HEK293 (cell line): Measurements from ENCODE around the gene FOXK2.

Source experiments
- CTCF ChIA-PET: fragments of 350-600 bp; formaldehyde crosslinking; extraction: SDS; loops from one replicate; lab custom pipeline; 2021; ENCODE audit warnings: antibody characterized with exemption; lab: Yijun Ruan, JAX
- POLR2A ChIA-PET: fragments of 300-600 bp; formaldehyde crosslinking; extraction: SDS; loops from one replicate; lab custom pipeline; 2020; ENCODE audit warnings: antibody characterized with exemption, inconsistent platforms; lab: Yijun Ruan, JAX
- H3K27ac ChIP-seq: fragments of 200-500 bp; sonication (Bioruptor generic); 2 replicates; pipeline ENCODE4 v1.5.1; 2014; ENCODE audit warnings: low read depth, low read length, control low read depth, inconsistent platforms; ENCODE audit errors: extremely low read depth
- H3K36me3 ChIP-seq, 2 experiments: fragments of 200-500 bp in 1 of 2; sonication (Bioruptor generic) in 1 of 2; 1 replicate in 1 of 2; 2 replicates in 1 of 2; pipeline ENCODE4 v1.5.1; 2014 to 2017; ENCODE audit warnings: inconsistent platforms in 2 of 2, low read length in 2 of 2; ENCODE audit not compliant: control insufficient read depth in 2 of 2, insufficient read depth in 1 of 2
- H3K4me1 ChIP-seq: fragments of 200-500 bp; sonication (Bioruptor generic); 2 replicates; pipeline ENCODE4 v1.5.1; 2014; ENCODE audit warnings: mild to moderate bottlenecking, low read length, inconsistent platforms; ENCODE audit not compliant: control insufficient read depth, insufficient read depth
- H3K4me3 ChIP-seq: 2 replicates; pipeline ENCODE4 v1.5.1; 2011; ENCODE audit warnings: low read depth, mild to moderate bottlenecking, control low read depth, low read length, moderate library complexity
- H3K9me3 ChIP-seq: fragments of 200-500 bp; sonication (Bioruptor generic); 2 replicates; pipeline ENCODE4 v1.5.1; 2014; ENCODE audit warnings: low read depth, low read length, inconsistent platforms; ENCODE audit not compliant: control insufficient read depth, insufficient read depth
- BCL11A ChIP-seq: fragments of 450-650 bp; formaldehyde crosslinking; IDR thresholded peaks from 2 replicates; pipeline ENCODE4 v1.5.1; 2016; ENCODE audit warnings: low read depth, missing biosample characterization, missing genetic modification characterization
- ELK4 ChIP-seq: IDR thresholded peaks from 2 replicates; pipeline ENCODE4 v1.6.1; 2011; ENCODE audit warnings: mild to moderate bottlenecking, low read depth, low read length, borderline replicate concordance
- GLI4 ChIP-seq: fragments of 450-650 bp; formaldehyde crosslinking; IDR thresholded peaks from 2 replicates; pipeline ENCODE4 v1.5.1; 2016; ENCODE audit warnings: missing biosample characterization, missing genetic modification characterization
- IKZF3 ChIP-seq: fragments of 450-650 bp; IDR thresholded peaks from 2 replicates; pipeline ENCODE4 v1.5.0; 2018; ENCODE audit warnings: missing biosample characterization, mild to moderate bottlenecking, missing genetic modification characterization, moderate library complexity
- INSM2 ChIP-seq: fragments of 450-650 bp; formaldehyde crosslinking; IDR thresholded peaks from 2 replicates; pipeline ENCODE4 v1.5.1; 2016; ENCODE audit warnings: missing biosample characterization, missing genetic modification characterization
- KLF1 ChIP-seq: fragments of 450-650 bp; formaldehyde crosslinking; IDR thresholded peaks from 2 replicates; pipeline ENCODE4 v1.5.1; 2016; ENCODE audit warnings: missing biosample characterization, missing genetic modification characterization
- KLF16 ChIP-seq: fragments of 450-650 bp; formaldehyde crosslinking; IDR thresholded peaks from 2 replicates; pipeline ENCODE4 v1.5.1; 2017; ENCODE audit warnings: missing biosample characterization, missing genetic modification characterization
- KLF17 ChIP-seq: fragments of 450-650 bp; formaldehyde crosslinking; IDR thresholded peaks from 2 replicates; pipeline ENCODE4 v1.5.1; 2016; ENCODE audit warnings: missing biosample characterization, missing genetic modification characterization
- KLF8 ChIP-seq: fragments of 450-650 bp; formaldehyde crosslinking; IDR thresholded peaks from 2 replicates; pipeline ENCODE4 v1.5.1; 2016; ENCODE audit warnings: missing biosample characterization, missing genetic modification characterization
- REPIN1 ChIP-seq: fragments of 450-650 bp; formaldehyde crosslinking; IDR thresholded peaks from 2 replicates; pipeline ENCODE4 v1.5.1; 2017; ENCODE audit warnings: missing biosample characterization, missing genetic modification characterization, low read depth
- REST ChIP-seq: fragments of 450-650 bp; formaldehyde crosslinking; IDR thresholded peaks from 2 replicates; pipeline ENCODE4 v1.5.1; 2016; ENCODE audit warnings: missing biosample characterization, missing genetic modification characterization
- SP7 ChIP-seq: fragments of 450-650 bp; formaldehyde crosslinking; IDR thresholded peaks from 2 replicates; pipeline ENCODE4 v1.5.1; 2016; ENCODE audit warnings: missing biosample characterization, missing genetic modification characterization
- YY1 ChIP-seq: fragments of 450-650 bp; formaldehyde crosslinking; IDR thresholded peaks from 2 replicates; pipeline ENCODE4 v1.5.1; 2018; ENCODE audit warnings: missing biosample characterization, missing genetic modification characterization
- YY2 ChIP-seq: fragments of 450-650 bp; formaldehyde crosslinking; IDR thresholded peaks from 2 replicates; pipeline ENCODE4 v1.5.1; 2016; ENCODE audit warnings: missing biosample characterization, missing genetic modification characterization
- ZIC2 ChIP-seq: fragments of 450-650 bp; formaldehyde crosslinking; IDR thresholded peaks from 2 replicates; pipeline ENCODE4 v1.5.1; 2016; ENCODE audit warnings: missing biosample characterization, missing genetic modification characterization
- ZNF138 ChIP-seq: fragments of 450-650 bp; formaldehyde crosslinking; IDR thresholded peaks from 2 replicates; pipeline ENCODE4 v1.5.1; 2016; ENCODE audit warnings: missing biosample characterization, missing genetic modification characterization, borderline replicate concordance
- ZNF518A ChIP-seq: fragments of 450-650 bp; formaldehyde crosslinking; conservative IDR thresholded peaks from 2 replicates; pipeline ENCODE4 v1.5.1; 2016; ENCODE audit warnings: low read depth, missing biosample characterization, missing genetic modification characterization
- ZNF549 ChIP-seq: fragments of 450-650 bp; IDR thresholded peaks from 2 replicates; pipeline ENCODE4 v1.5.1; 2018; ENCODE audit warnings: missing biosample characterization, missing genetic modification characterization, mild to moderate bottlenecking, inconsistent platforms, moderate library complexity
- ZNF561 ChIP-seq: fragments of 450-650 bp; IDR thresholded peaks from 2 replicates; pipeline ENCODE4 v1.5.1; 2018; ENCODE audit warnings: missing biosample characterization, missing genetic modification characterization, borderline replicate concordance
- ZNF600 ChIP-seq: fragments of 450-650 bp; formaldehyde crosslinking; IDR thresholded peaks from 2 replicates; pipeline ENCODE4 v1.5.1; 2016; ENCODE audit warnings: missing biosample characterization, missing genetic modification characterization
- ZNF626 ChIP-seq: fragments of 450-650 bp; sonication (Bioruptor Pico); formaldehyde crosslinking; IDR thresholded peaks from 2 replicates; pipeline ENCODE4 v1.5.1; 2018; ENCODE audit warnings: missing biosample characterization, missing genetic modification characterization, inconsistent platforms
- ZNF76 ChIP-seq: fragments of 450-650 bp; formaldehyde crosslinking; IDR thresholded peaks from 2 replicates; pipeline ENCODE4; 2016; ENCODE audit warnings: low read depth, missing biosample characterization, missing genetic modification characterization, borderline replicate concordance
- ZNF777 ChIP-seq: fragments of 450-650 bp; formaldehyde crosslinking; IDR thresholded peaks from 2 replicates; pipeline ENCODE4 v1.5.1; 2017; ENCODE audit warnings: missing biosample characterization, missing genetic modification characterization, borderline replicate concordance
- ZNF843 ChIP-seq: fragments of 450-650 bp; formaldehyde crosslinking; IDR thresholded peaks from 2 replicates; pipeline ENCODE4 v1.5.1; 2016; ENCODE audit warnings: missing biosample characterization, missing genetic modification characterization
- ZSCAN30 ChIP-seq: fragments of 450-650 bp; IDR thresholded peaks from 2 replicates; pipeline ENCODE4 v1.5.1; 2018; ENCODE audit warnings: missing biosample characterization, mild to moderate bottlenecking, missing genetic modification characterization, moderate library complexity

The FOXK2 gene

GRCh38 chr17:82648165-82648668, 128.7 kb downstream of the FOXK2 start, which contains the start of gene WDR45B:
TSS of gene WDR45B (minus strand) at chr17:82648444. CDS start at chr17:82648340, 104 bp downstream.
- peak within 1 kb of the TSS; percentile 99 for H3K27ac ChIP-seq
- peaks cover 7 to 25% of the 10 kb centered on the region in 2 experiments for H3K36me3 ChIP-seq
- H3K4me3 ChIP-seq: peak within 1 kb of the TSS; percentile 97
- H3K9me3 ChIP-seq: no peaks in the 10 kb centered on the region
- CTCF ChIA-PET: no interaction called here
- H3K4me1 ChIP-seq: peaks cover 7% of the 10 kb centered on the region
- POLR2A ChIA-PET: interaction anchor here (1.4 kb wide), 1 partner anchor 106 kb away, joined by 3 read pairs; no protein-coding TSS in a partner anchor
- 0 out of 2 replicates have a peak, but pooled peaks have one; percentile 41 for TF ChIP-seq INSM2 (tag by site-specific recombination)
- TF ChIP-seq ZNF777 (tag by site-specific recombination): 0 out of 2 replicates have a peak, but pooled peaks have one; percentile 44
- peak; percentile 68 for TF ChIP-seq ZNF76 (tag by site-specific recombination)
- TF ChIP-seq ZSCAN30 (tag by site-specific recombination): peak; percentile 64; the same call in 1 of the 2 replicates
- TF ChIP-seq BCL11A (tag by site-specific recombination): peak; percentile 39; the same call in 1 of the 2 replicates
- TF ChIP-seq ZNF138: no peak
- 0 out of 2 replicates have a peak, but pooled peaks have one; percentile 19 for TF ChIP-seq GLI4 (tag by site-specific recombination)
- no peak for TF ChIP-seq ZNF626 (tag by site-specific recombination)
- peak; percentile 73 for TF ChIP-seq KLF17 (tag by site-specific recombination)
- TF ChIP-seq KLF16 (tag by site-specific recombination): peak; percentile 64
- no peak for TF ChIP-seq ZNF549
- TF ChIP-seq KLF1: peak; percentile 79
- peak; percentile 38 for TF ChIP-seq ZIC2 (tag by site-specific recombination)
- peak; percentile 41; the same call in 1 of the 2 replicates for TF ChIP-seq ZNF600 (tag by site-specific recombination)
- TF ChIP-seq KLF8 (tag by site-specific recombination): peak; percentile 76; the same call in 1 of the 2 replicates
- TF ChIP-seq IKZF3 (tag by site-specific recombination): 0 out of 2 replicates have a peak, but pooled peaks have one; percentile 7
- 0 out of 2 replicates have a peak, but pooled peaks have one; percentile 15 for TF ChIP-seq ZNF843 (tag by site-specific recombination)
- TF ChIP-seq REPIN1: peak; percentile 53; the same call in 1 of the 2 replicates
- TF ChIP-seq SP7 (tag by site-specific recombination): peak; percentile 53
- TF ChIP-seq YY2 (tag by site-specific recombination): 0 out of 2 replicates have a peak, but pooled peaks have one; percentile 50
- 0 out of 2 replicates have a peak, but pooled peaks have one; percentile 33 for TF ChIP-seq ZNF518A (tag by site-specific recombination)
- TF ChIP-seq REST (tag by site-specific recombination): peak; percentile 53; the same call in 1 of the 2 replicates
- peak; percentile 48; the same call in 1 of the 2 replicates for TF ChIP-seq ZNF561 (tag by site-specific recombination)
- TF ChIP-seq YY1 (tag by site-specific recombination): peak; percentile 69
- peak; percentile 34; the same call in 1 of the 2 replicates for TF ChIP-seq ELK4
